Measurements from ENCODE around the gene OSGEPL1.
"Not testable (repeated sequence)": the region's sequence is repeated elsewhere in the genome, so short reads cannot be mapped to it uniquely, and the experiment has no call there.

Gene OSGEPL1

DNA sequence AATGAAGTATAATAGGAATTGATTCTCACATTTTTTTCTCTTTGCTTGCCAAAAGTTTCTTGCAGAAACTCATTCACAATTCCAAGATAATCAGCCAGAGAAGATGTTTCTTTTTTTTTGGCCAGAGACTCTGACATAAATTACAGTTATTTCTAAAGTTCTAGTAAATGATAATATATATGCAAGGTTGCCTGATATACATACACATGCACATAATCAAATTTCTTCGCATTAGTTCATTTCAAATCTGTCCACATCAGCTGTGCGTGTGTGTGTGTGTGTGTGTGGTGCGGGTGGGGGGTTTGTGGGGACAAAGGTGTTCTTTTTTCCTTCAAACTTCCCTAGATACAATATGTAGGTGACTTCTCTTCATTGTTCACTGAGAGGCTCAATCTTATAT, 33.2 kb downstream of the OSGEPL1 start:
- DNase-seq = no peak

DNA sequence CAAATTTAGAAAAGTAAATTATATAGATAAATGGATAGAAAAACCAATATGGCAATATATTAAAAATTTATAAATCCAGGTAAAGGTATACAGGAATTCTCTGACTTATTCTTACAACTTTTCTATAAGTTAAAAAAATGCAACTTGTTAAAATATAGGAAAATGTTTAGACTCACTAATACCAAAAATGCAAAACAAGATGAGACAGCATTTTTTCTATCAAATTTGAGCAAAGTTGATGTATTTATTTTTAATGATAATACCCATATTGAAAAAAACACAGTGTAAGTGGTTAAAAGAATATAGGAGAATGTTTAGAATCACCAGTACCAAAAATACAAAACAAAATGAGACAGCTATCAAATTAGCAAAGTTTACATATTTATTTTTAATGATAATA, 35.7 kb downstream of the OSGEPL1 start:
- DNase-seq = no peak

DNA sequence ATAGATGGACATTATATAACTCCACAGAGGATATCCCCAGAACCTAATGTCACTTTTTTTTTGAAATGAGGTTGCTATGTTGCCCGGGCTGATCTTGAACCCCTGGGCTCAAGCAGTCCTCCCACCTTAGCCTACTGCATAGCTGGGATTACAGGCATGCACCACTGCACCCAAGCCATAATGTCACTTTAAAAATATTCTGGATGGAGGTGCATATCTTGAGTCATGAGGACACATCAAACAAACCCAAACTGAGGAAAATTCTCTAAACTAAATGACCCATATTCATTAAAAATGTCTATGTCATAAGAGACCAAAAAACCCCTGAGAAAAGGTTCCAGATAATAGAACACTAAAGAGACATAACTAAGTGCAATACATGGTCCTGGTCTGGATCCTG, 36.3 kb downstream of the OSGEPL1 start:
- no peak for DNase-seq

DNA sequence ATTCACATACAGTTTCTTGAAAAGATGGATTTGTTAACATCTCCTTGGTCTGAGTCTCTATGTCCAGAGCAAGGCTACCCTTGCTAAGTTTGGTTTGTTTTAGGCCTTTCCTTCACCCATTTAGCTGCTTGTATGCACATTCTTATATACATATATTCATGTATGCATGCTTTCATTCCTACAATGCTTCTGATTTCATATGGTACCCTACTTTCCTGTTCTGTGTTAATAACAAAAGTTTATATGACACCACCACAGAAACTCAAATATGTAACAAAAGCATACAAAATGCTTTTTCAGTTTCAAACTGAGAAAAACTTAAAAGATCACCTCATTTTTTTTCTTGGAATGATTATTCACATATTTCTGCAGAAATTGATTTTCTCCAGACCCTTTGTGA, 39.4 kb downstream of the OSGEPL1 start:
- DNase-seq = no peak

DNA sequence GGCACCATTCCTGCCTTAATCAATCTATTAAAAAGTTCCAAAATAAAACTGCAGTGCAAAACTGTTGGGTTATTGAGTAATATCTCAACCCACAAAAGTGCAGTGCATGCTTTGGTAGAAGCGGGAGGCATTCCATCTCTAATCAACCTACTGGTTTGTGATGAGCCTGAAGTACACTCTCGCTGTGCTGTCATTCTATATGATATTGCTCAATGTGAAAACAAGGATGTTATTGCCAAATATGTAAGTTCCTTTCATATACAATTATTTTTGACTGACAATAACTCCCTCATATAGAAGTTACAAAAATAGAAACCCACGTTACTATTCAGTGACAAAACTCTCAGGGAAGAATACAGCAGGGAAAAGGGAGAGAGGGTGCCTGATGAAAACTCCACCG, 43.0 kb downstream of the OSGEPL1 start:
- no peak for DNase-seq

DNA sequence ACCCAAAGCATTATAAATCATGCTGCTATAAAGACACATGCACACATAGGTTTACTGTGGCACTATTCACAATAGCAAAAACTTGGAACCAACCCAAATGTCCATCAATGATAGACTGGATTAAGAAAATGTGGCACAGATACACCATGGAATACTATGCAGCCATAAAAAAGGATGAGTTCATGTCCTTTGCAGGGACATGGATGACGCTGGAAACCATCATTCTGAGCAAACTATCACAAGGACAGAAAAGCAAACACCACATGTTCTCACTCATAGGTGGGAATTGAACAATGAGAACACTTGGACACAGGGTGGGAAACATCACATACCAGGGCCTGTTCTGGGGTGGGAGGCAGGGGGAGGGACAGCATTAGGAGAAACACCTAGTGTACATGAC, 45.0 kb downstream of the OSGEPL1 start:
- not testable (repeated sequence) for DNase-seq

DNA sequence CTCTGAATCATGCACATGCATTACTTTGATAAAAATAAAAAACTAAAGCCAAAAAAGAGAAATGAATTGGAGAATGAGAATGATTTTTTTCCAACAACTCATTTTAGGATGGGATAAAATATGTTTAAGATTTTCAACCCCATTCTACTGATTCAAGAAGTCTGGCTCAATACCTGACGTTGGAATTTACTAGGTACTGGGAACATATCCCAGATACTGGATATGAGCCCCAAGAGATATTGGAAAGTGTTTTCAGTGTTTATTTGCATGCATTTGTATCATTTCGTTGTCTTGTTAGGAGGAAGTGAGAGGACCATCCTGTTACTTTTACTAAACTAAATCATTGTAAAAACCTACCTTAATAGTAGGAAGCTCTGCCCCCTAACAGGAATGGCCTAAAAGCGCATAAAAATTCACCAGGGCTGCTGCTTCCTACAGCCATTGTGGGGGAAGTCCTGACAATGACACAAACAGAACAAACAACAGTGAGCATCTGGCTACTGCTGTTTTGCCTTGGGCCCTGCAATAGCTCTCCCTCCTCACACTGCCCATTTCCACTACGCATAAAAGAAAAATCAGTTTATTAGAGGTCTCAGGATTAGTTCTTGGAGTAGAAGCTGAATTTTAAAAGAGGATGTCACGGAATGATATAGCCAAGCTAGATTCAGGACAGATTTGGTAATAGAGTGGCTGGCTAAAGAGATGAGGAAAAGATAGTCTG, 52.9 kb downstream of the OSGEPL1 start:
- DNase-seq = no peak

DNA sequence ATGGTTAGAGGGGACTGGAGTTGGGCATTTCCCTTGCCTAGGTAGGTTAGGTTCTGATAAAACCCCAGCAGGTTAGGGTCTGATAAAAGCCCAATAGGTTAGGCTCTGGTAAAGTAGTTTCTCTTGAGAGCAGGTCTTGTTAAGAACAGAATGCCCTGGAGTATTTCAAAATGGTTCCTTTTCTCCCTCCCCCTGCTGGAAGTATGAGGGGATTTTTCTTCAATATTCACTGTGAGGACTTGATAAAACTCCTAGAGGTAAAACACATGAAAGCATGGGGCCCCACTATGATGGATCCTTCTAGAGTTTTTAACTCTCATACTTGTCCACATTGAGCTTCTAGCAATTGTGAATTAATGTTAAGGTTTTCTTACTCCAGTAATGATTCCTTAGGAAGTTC, 60.5 kb downstream of the OSGEPL1 start:
- no peak for DNase-seq

DNA sequence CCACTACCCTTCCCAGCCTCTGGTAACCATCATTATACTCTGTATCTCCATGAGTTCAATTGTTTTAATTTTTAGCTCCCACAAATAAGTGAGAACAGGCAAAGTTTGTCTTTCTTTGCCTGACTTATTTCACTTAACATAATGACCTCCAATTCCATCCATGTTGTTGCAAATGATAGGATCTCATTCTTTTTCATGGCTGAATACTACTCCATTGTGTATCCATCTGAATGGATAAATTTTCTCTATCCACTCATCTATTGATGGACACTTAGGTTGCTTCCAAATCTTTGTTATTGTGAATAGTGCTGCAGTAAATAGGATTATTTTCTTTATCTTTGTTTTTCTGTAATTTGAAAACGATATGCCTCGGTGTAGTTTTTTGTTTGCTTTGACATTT, 61.9 kb downstream of the OSGEPL1 start:
- DNase-seq = no peak

DNA sequence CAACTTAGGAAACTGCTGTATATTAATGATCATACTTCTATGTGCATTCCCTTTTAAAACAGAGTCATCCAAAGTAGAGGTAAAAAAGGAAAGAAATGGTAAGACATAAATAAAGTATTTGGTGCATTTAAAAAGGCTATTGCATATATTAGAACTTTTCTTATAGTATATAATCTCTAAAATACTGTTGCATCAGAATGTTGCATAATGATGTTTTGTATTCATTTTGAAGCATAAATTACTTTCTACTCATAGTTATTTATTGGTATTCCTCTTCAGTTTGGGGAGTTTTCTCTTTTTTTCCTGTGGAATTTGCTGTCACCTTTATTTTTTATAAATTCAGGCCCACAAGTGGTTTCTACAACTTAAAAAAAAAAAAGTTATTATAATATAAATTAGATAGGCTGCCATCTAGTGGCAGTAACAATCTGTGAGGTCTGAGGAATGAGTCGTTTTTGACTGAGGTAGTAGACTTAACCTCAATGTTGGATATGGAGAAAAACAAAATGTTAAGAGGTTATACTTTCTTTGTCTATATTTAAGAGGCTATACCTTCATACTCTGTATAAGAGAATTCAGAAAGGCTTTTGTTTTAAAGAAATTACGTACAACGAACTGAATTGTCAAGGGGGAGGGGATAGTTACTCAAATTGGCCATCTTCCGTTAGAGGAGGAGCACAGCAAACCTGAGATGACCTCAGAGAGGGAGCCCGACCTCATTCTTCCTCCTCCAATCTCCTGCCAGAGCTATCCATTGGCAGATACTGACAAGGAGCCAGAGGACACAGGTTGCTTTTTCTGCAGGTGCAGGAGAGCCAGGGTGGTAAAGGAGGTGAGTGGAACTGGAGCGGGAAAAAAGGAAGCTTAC, 64.3 kb downstream of the OSGEPL1 start:
- no peak for DNase-seq

Data from stimulated activated CD8-positive, alpha-beta memory T cell treated with anti-CD3 and anti-CD28 coated beads, Interleukin-4, amount 100 ng/mL, for 48 hours (primary cell).